ENCODE measurements around the gene ETV7. TPM values are rescaled to one million over a fixed set of nuclear protein-coding genes. Genes with fewer than 3 reads are reported as not detected.
A peak's percentile ranks its signal among the peaks of the same experiment; 100 is the strongest.

The ETV7 gene
- total RNA-seq (1 to 10 TPM in 3 of 5 donors, under 1 TPM in 2; 0.44 to 3.3 (median 1.1) TPM), total RNA-seq (0.05 to 30.4 (median 3.7) reads per million in 29 experiments)
- 2.0 TPM for total RNA-seq (2013)

DNA sequence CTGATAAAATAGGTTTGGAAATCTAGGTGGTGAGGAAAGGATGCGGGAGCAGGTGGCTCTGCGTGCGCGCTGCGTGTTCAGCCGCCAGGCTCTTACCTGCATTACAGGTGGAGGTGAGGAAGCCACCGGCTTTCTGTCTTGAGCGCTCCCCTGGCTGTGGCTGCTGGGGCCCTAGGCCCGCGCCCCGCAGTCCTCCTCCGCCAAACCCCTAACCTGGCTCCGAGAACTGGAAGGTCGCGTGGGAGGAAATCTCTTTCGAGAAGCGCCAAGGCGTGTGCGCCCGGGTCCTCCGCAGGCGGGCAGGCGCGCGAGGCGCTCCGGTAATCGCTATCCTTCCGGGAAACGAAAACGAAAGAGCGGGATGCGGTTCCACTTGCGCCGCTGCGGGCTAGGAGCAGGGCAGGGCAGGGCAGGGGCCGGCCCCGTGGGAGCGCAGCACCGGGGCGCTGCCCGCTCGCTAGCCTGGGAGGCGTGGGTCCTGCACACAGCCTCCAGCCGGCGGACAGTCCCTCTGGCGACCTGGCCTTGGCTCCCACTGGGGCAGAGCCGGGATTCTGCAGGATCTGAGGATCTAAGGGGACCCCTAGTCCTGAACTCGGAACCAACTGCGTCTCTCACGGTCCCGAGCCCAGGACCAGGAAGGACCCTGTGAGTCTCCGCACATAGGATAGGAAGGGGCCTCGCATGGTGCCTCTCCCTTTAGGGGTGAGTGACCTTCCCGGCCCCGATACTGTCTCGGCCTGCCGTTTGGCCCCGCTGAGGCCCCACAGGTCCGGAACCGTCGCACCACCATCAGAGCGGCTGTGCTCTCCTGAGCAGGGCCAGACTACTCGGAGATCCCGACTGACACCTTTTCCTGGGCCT lies at the start of gene ETV7:
Gene ETV7 (minus strand): TSS at position 230 of the 864 bp plus-strand sequence. CDS start 128 bp downstream, at position 102.
- Mint-ChIP-seq H3K4me3 (peak within 1 kb of the TSS; percentile 89 to 97 (median 91)), H3K27ac (peak within 1 kb of the TSS; percentile 6 to 34), H3K4me1 (peaks cover 20 to 43% (median 31%) of the 10 kb centered on the region in 3 donors), H3K27me3 (peaks cover 0 to 26% of the 10 kb centered on the region in 2 donors), H3K9me3 (no peaks in the 10 kb centered on the region), H3K36me3 (no peaks in the 10 kb centered on the region)
- WGBS (ENCODE audit: insufficient coverage): 7% methylated on average over 62 of the region's 65 CpGs
- H3K4me3 ChIP-seq (ENCODE audit: control insufficient read depth in 1 of 2, extremely low read depth in 1 of 2, low read length in 1 of 2): peak within 1 kb of the TSS; percentile 57 to 81
- ATAC-seq (replicated peaks in 1 of 4): peak; percentile 63 to 72 (median 66)
- H3K4me1 ChIP-seq (ENCODE audit: control insufficient read depth in 1 of 2, extremely low read depth in 1 of 2, insufficient read depth in 2 of 2, low read length in 2 of 2): peaks cover 4 to 23% of the 10 kb centered on the region in 2 experiments
- H3K36me3 ChIP-seq (ENCODE audit: control insufficient read depth in 2 of 2, extremely low read depth in 1 of 2, insufficient read depth in 1 of 2, low read length in 1 of 2): no peaks in the 10 kb centered on the region
- ChIA-PET CTCF (interaction anchor here in 1 of 2 donors (0.6 kb wide), 1 partner anchor 42 kb away, joined by 3 read pairs; no protein-coding TSS in a partner anchor), POLR2A (no interaction called here)
- H3K27me3 ChIP-seq (replicated peaks in 1 of 2; ENCODE audit: control insufficient read depth in 2 of 2, extremely low read depth in 1 of 2, insufficient read depth in 2 of 2, low read length in 1 of 2): peaks cover 3 to 22% of the 10 kb centered on the region in 2 experiments
- peak in 27 of 35 experiments; percentile 4 to 57 (median 13) for DNase-seq
- peak within 1 kb of the TSS; percentile 8 for H3K27ac ChIP-seq (ENCODE audit: low read length)
- no peaks in the 10 kb centered on the region for H3K9me3 ChIP-seq

DNA sequence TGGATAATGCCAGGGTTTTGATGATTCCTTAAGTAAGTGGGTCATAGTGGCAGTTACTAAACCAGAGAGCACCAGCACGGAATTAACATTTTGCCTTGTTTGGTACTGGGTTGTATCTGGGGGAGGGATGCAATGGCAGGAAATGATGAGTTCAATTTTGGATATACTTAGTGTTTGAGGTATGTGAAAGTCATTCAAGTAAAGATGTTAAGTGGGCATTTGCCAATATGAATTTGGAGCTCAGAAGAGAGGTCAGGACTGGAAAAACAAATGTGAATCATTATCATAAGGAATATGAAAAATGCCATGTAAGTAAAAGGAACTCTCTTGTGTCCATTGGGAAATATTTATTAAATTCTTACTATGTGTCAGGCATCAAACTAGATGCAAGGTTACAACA lies 49.0 kb upstream of the ETV7 start:
- WGBS (ENCODE audit: insufficient coverage): 100% methylated on average over 1 of the region's 1 CpG
- no peak overlapping the region for H3K27ac Mint-ChIP-seq
- POLR2A ChIA-PET: no interaction called here
- no peak overlapping the region for H3K4me3 Mint-ChIP-seq
- Histone ChIP-seq H3K27ac (ENCODE audit: low read length) (no peak overlapping the region), H3K36me3 (ENCODE audit: control insufficient read depth in 2 of 2, extremely low read depth in 1 of 2, insufficient read depth in 1 of 2, low read length in 1 of 2) (no peaks in the 10 kb centered on the region), H3K27me3 (replicated peaks in 1 of 2; ENCODE audit: control insufficient read depth in 2 of 2, extremely low read depth in 1 of 2, insufficient read depth in 2 of 2, low read length in 1 of 2) (no peaks in the 10 kb centered on the region), H3K9me3 (no peaks in the 10 kb centered on the region), H3K4me1 (ENCODE audit: control insufficient read depth in 1 of 2, extremely low read depth in 1 of 2, insufficient read depth in 2 of 2, low read length in 2 of 2) (peaks cover 0 to 3% of the 10 kb centered on the region in 2 experiments), H3K4me3 (ENCODE audit: control insufficient read depth in 1 of 2, extremely low read depth in 1 of 2, low read length in 1 of 2) (no peak overlapping the region)
- no peak for DNase-seq
- H3K27me3 Mint-ChIP-seq: no peaks in the 10 kb centered on the region
- no peaks in the 10 kb centered on the region for H3K36me3 Mint-ChIP-seq
- CTCF ChIA-PET: interaction anchor here in 1 of 2 donors (0.7 kb wide), 1 partner anchor 196 kb away, joined by 3 read pairs; no protein-coding TSS in a partner anchor
- ATAC-seq (replicated peaks in 1 of 4): no peak
- peaks cover 6 to 10% (median 7%) of the 10 kb centered on the region in 3 donors for H3K4me1 Mint-ChIP-seq
- H3K9me3 Mint-ChIP-seq: no peaks in the 10 kb centered on the region

DNA sequence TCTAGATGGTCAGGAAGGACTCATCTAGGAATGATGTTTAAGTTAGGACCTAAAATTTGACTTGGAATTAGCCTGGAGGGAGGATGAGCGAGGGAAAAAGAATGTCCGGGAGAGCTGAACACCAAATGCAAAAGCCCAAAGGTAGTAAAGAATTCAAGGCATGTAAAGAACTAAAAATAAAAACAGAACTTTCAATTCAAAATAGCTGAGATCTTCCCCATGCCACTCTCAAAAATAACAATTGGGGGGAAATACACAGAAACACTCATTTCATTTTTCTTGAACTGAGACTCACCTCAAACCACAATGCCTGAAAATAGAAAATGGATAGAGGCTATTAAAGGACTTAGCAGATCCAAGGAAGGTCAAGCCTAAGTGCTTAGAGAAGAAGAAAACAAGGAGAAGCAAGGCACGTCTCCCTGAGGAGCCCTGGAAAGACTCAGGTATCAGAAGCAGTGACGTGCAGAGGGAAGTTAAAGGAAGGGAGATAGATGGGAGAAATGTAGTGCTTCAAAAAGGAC lies 44.7 kb upstream of the ETV7 start:
- Mint-ChIP-seq H3K4me3 (no peak overlapping the region), H3K9me3 (no peaks in the 10 kb centered on the region), H3K36me3 (no peaks in the 10 kb centered on the region), H3K4me1 (no peaks in the 10 kb centered on the region), H3K27me3 (no peaks in the 10 kb centered on the region), H3K27ac (no peak overlapping the region)
- ATAC-seq (replicated peaks in 1 of 4) (no peak), DNase-seq (no peak)
- no peaks in the 10 kb centered on the region for H3K36me3 ChIP-seq (ENCODE audit: control insufficient read depth in 2 of 2, extremely low read depth in 1 of 2, insufficient read depth in 1 of 2, low read length in 1 of 2)
- H3K4me1 ChIP-seq (ENCODE audit: control insufficient read depth in 1 of 2, extremely low read depth in 1 of 2, insufficient read depth in 2 of 2, low read length in 2 of 2): no peaks in the 10 kb centered on the region
- H3K27me3 ChIP-seq (replicated peaks in 1 of 2; ENCODE audit: control insufficient read depth in 2 of 2, extremely low read depth in 1 of 2, insufficient read depth in 2 of 2, low read length in 1 of 2): peaks cover 0 to 3% of the 10 kb centered on the region in 2 experiments
- POLR2A ChIA-PET: interaction anchor here in 1 of 2 donors (0.7 kb wide), 1 partner anchor 11 kb away, joined by 4 read pairs; no protein-coding TSS in a partner anchor
- 92% methylated on average over 1 of the region's 4 CpGs for WGBS (ENCODE audit: insufficient coverage)
- H3K27ac ChIP-seq (ENCODE audit: low read length): no peak overlapping the region
- CTCF ChIA-PET: interaction anchor here in 1 of 2 donors (0.6 kb wide), 1 partner anchor 34 kb away, joined by 6 read pairs; no protein-coding TSS in a partner anchor
- H3K4me3 ChIP-seq (ENCODE audit: control insufficient read depth in 1 of 2, extremely low read depth in 1 of 2, low read length in 1 of 2): no peak overlapping the region
- H3K9me3 ChIP-seq: no peaks in the 10 kb centered on the region

DNA sequence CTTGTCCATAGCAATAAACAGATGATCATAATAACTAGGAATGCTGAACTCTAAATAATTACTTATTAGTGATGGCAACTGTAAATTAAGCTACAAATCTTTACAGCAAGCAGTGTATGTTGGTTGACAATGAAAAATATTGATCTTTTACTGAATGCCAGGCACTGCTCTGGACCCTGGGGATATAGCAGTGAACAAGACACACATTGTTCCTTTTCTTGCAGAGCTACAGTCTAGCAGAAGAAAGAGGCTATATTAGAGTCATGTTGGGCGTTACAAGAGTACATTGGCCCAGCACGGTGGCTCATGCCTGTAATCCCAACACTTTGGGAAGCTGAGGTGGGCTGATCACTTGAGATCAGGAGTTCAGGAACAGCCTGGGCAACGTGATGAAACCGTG lies 43.7 kb upstream of the ETV7 start:
- Mint-ChIP-seq H3K4me3 (no peak overlapping the region), H3K27me3 (no peaks in the 10 kb centered on the region), H3K36me3 (no peaks in the 10 kb centered on the region), H3K9me3 (no peaks in the 10 kb centered on the region), H3K27ac (no peak overlapping the region), H3K4me1 (no peaks in the 10 kb centered on the region)
- no peaks in the 10 kb centered on the region for H3K4me1 ChIP-seq (ENCODE audit: control insufficient read depth in 1 of 2, extremely low read depth in 1 of 2, insufficient read depth in 2 of 2, low read length in 2 of 2)
- ChIA-PET POLR2A (no interaction called here), CTCF (interaction anchor here in 1 of 2 donors (0.6 kb wide), 1 partner anchor 75 kb away, joined by 3 read pairs; no protein-coding TSS in a partner anchor)
- no peak for ATAC-seq (replicated peaks in 1 of 4)
- peaks cover 0 to 3% of the 10 kb centered on the region in 2 experiments for H3K27me3 ChIP-seq (replicated peaks in 1 of 2; ENCODE audit: control insufficient read depth in 2 of 2, extremely low read depth in 1 of 2, insufficient read depth in 2 of 2, low read length in 1 of 2)
- no peak overlapping the region for H3K27ac ChIP-seq (ENCODE audit: low read length)
- H3K36me3 ChIP-seq (ENCODE audit: control insufficient read depth in 2 of 2, extremely low read depth in 1 of 2, insufficient read depth in 1 of 2, low read length in 1 of 2): no peaks in the 10 kb centered on the region
- no peak for DNase-seq
- 100% methylated on average over 2 of the region's 4 CpGs for WGBS (ENCODE audit: insufficient coverage)
- H3K4me3 ChIP-seq (ENCODE audit: control insufficient read depth in 1 of 2, extremely low read depth in 1 of 2, low read length in 1 of 2): no peak overlapping the region
- H3K9me3 ChIP-seq: no peaks in the 10 kb centered on the region

DNA sequence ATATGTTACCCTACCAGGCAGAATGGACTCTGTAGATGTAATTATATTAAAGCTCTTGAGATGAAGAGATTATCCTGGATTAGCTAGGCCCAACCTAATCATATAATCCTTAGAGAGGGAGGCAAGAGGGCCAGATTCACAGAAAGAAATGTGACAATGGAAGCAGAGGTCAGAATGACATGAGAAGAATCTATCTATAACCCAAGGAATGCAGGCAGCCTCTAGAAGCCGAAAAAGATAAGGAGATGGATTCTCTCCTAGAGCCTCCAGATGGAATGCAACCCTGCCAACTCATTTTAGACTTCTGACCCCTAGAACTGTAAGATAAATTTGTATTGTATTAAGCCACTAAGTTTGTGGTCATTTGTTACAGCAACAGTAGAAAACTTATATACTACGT lies 42.9 kb upstream of the ETV7 start:
- H3K9me3 ChIP-seq: no peaks in the 10 kb centered on the region
- Mint-ChIP-seq H3K27me3 (no peaks in the 10 kb centered on the region), H3K36me3 (no peaks in the 10 kb centered on the region), H3K4me1 (no peaks in the 10 kb centered on the region), H3K4me3 (no peak overlapping the region), H3K9me3 (no peaks in the 10 kb centered on the region), H3K27ac (no peak overlapping the region)
- ChIA-PET CTCF (no interaction called here), POLR2A (interaction anchor here (0.5 to 0.6 kb wide), 2 partner anchors 277 to 401 kb away, joined by 3 to 4 read pairs; no protein-coding TSS in a partner anchor)
- H3K4me3 ChIP-seq (ENCODE audit: control insufficient read depth in 1 of 2, extremely low read depth in 1 of 2, low read length in 1 of 2): no peak overlapping the region
- no CpG with 5 or more reads among the region's 2 CpGs for WGBS (ENCODE audit: insufficient coverage)
- H3K27ac ChIP-seq (ENCODE audit: low read length): no peak overlapping the region
- DNase-seq (no peak), ATAC-seq (replicated peaks in 1 of 4) (no peak)
- peaks cover 0 to 3% of the 10 kb centered on the region in 2 experiments for H3K27me3 ChIP-seq (replicated peaks in 1 of 2; ENCODE audit: control insufficient read depth in 2 of 2, extremely low read depth in 1 of 2, insufficient read depth in 2 of 2, low read length in 1 of 2)
- H3K4me1 ChIP-seq (ENCODE audit: control insufficient read depth in 1 of 2, extremely low read depth in 1 of 2, insufficient read depth in 2 of 2, low read length in 2 of 2): no peaks in the 10 kb centered on the region
- H3K36me3 ChIP-seq (ENCODE audit: control insufficient read depth in 2 of 2, extremely low read depth in 1 of 2, insufficient read depth in 1 of 2, low read length in 1 of 2): no peaks in the 10 kb centered on the region

GRCh38 chr6:36428911-36429310 lies 41.4 kb upstream of the ETV7 start:
- ChIA-PET POLR2A (interaction anchor here in 1 of 2 donors (0.5 kb wide), 1 partner anchor 316 kb away, joined by 9 read pairs; no protein-coding TSS in a partner anchor), CTCF (interaction anchor here in 1 of 2 donors (0.7 to 1.4 kb wide), 2 partner anchors 150 to 1599 kb away, joined by 4 read pairs; no protein-coding TSS in a partner anchor)
- peaks cover under 1 to 2% of the 10 kb centered on the region in 2 experiments for H3K4me1 ChIP-seq (ENCODE audit: control insufficient read depth in 1 of 2, extremely low read depth in 1 of 2, insufficient read depth in 2 of 2, low read length in 2 of 2)
- Mint-ChIP-seq H3K27ac (no peak overlapping the region), H3K4me3 (no peak overlapping the region), H3K9me3 (no peaks in the 10 kb centered on the region), H3K27me3 (no peaks in the 10 kb centered on the region), H3K36me3 (no peaks in the 10 kb centered on the region), H3K4me1 (peaks cover 3 to 4% (median 3%) of the 10 kb centered on the region in 3 donors)
- no peak for DNase-seq
- WGBS (ENCODE audit: insufficient coverage): no CpG with 5 or more reads among the region's 4 CpGs
- ATAC-seq (replicated peaks in 1 of 4): peak in 1 of 4 experiments; percentile 50
- H3K27ac ChIP-seq (ENCODE audit: low read length): no peak overlapping the region
- peaks cover 0 to 3% of the 10 kb centered on the region in 2 experiments for H3K27me3 ChIP-seq (replicated peaks in 1 of 2; ENCODE audit: control insufficient read depth in 2 of 2, extremely low read depth in 1 of 2, insufficient read depth in 2 of 2, low read length in 1 of 2)
- H3K9me3 ChIP-seq: no peaks in the 10 kb centered on the region
- no peaks in the 10 kb centered on the region for H3K36me3 ChIP-seq (ENCODE audit: control insufficient read depth in 2 of 2, extremely low read depth in 1 of 2, insufficient read depth in 1 of 2, low read length in 1 of 2)
- H3K4me3 ChIP-seq (ENCODE audit: control insufficient read depth in 1 of 2, extremely low read depth in 1 of 2, low read length in 1 of 2): no peak overlapping the region

All from T-cell (primary cell).